HUES6 (cell line): ENCODE results near the gene IQCB1.
"Not testable (repeated sequence)": the region's sequence is repeated elsewhere in the genome, so short reads cannot be mapped to it uniquely, and the experiment has no call there.

Experiments
- H3K27ac ChIP-seq: 2 replicates; pipeline ENCODE4 v1.7.0; 2013; ENCODE audit warnings: low read depth, mild to moderate bottlenecking, low read length, inconsistent platforms
- H3K27me3 ChIP-seq: 2 replicates; pipeline ENCODE4 v1.6.1; 2013; ENCODE audit warnings: low read length; ENCODE audit not compliant: control insufficient read depth, insufficient read depth
- H3K36me3 ChIP-seq: 2 replicates; pipeline ENCODE4 v1.6.1; 2013; ENCODE audit warnings: low read length; ENCODE audit not compliant: control insufficient read depth, insufficient read depth
- H3K4me1 ChIP-seq: 2 replicates; pipeline ENCODE4 v1.6.1; 2013; ENCODE audit warnings: low read length; ENCODE audit not compliant: control insufficient read depth, insufficient read depth
- H3K4me3 ChIP-seq: 2 replicates; pipeline ENCODE4 v1.5.1; 2013; ENCODE audit warnings: low read depth, low read length
- H3K9ac ChIP-seq: one replicate; pipeline ENCODE4 v1.6.1; 2013; ENCODE audit warnings: mild to moderate bottlenecking, low read length
- H3K9me3 ChIP-seq: 2 replicates; pipeline ENCODE4 v1.6.1; 2013; ENCODE audit warnings: low read depth, low read length; ENCODE audit not compliant: control insufficient read depth, insufficient read depth

IQCB1 gene

GRCh38 chr3:121834671-121835464 is at the start of gene IQCB1, which contains the start of gene EAF2:
IQCB1 (minus strand) TSS chr3:121835060; CDS start chr3:121828960, 6,100 bp downstream.
EAF2 (plus strand) TSS chr3:121835209; CDS start chr3:121835286, 77 bp downstream.
- Histone ChIP-seq H3K4me1 (peaks cover 3% of the 10 kb centered on the region), H3K9ac (peak within 1 kb of the TSS; percentile 94), H3K27ac (peak within 1 kb of the TSS; percentile 66), H3K4me3 (peak within 1 kb of the TSS; percentile 81), H3K9me3 (no peaks in the 10 kb centered on the region), H3K36me3 (peaks cover 18% of the 10 kb centered on the region; the same call in 1 of the 2 replicates), H3K27me3 (peaks cover 13% of the 10 kb centered on the region)

GRCh38 chr3:121883507-121883906 is 48.6 kb upstream of the IQCB1 start:
- Histone ChIP-seq H3K27me3 (no peaks in the 10 kb centered on the region), H3K4me3 (no peak overlapping the region), H3K27ac (no peak overlapping the region), H3K4me1 (no peaks in the 10 kb centered on the region), H3K9me3 (no peaks in the 10 kb centered on the region), H3K9ac (no peak overlapping the region), H3K36me3 (no peaks in the 10 kb centered on the region)

- H3K9me3 ChIP-seq: no peaks in the 10 kb centered on the region
- no peaks in the 10 kb centered on the region for H3K27me3 ChIP-seq
- no peak overlapping the region for H3K9ac ChIP-seq
- no peaks in the 10 kb centered on the region for H3K4me1 ChIP-seq
- no peak overlapping the region for H3K4me3 ChIP-seq
- H3K27ac ChIP-seq: no peak overlapping the region
- no peaks in the 10 kb centered on the region for H3K36me3 ChIP-seq
Measured at GRCh38 chr3:121878411-121878810, 43.6 kb upstream of the IQCB1 start.

- H3K9me3 ChIP-seq: no peaks in the 10 kb centered on the region
- H3K27ac ChIP-seq: no peak overlapping the region
- H3K4me1 ChIP-seq: no peaks in the 10 kb centered on the region
- H3K4me3 ChIP-seq: no peak overlapping the region
- H3K27me3 ChIP-seq: no peaks in the 10 kb centered on the region
- no peaks in the 10 kb centered on the region for H3K36me3 ChIP-seq
- H3K9ac ChIP-seq: no peak overlapping the region
Measured at GRCh38 chr3:121871430-121871829, 36.6 kb upstream of the IQCB1 start.

GRCh38 chr3:121870717-121871116 is 35.9 kb upstream of the IQCB1 start:
- H3K9me3 ChIP-seq: no peaks in the 10 kb centered on the region
- no peak overlapping the region for H3K9ac ChIP-seq
- no peaks in the 10 kb centered on the region for H3K4me1 ChIP-seq
- H3K27me3 ChIP-seq: no peaks in the 10 kb centered on the region
- H3K27ac ChIP-seq: no peak overlapping the region
- H3K36me3 ChIP-seq: no peaks in the 10 kb centered on the region
- H3K4me3 ChIP-seq: no peak overlapping the region

GRCh38 chr3:121869736-121870135 is 34.9 kb upstream of the IQCB1 start:
- Histone ChIP-seq H3K4me3 (no peak overlapping the region), H3K27me3 (no peaks in the 10 kb centered on the region), H3K9me3 (no peaks in the 10 kb centered on the region), H3K9ac (no peak overlapping the region), H3K36me3 (no peaks in the 10 kb centered on the region), H3K4me1 (no peaks in the 10 kb centered on the region), H3K27ac (no peak overlapping the region)

GRCh38 chr3:121863801-121864200 is 28.9 kb upstream of the IQCB1 start:
- H3K4me3 ChIP-seq: no peak overlapping the region
- peaks cover 14% of the 10 kb centered on the region for H3K9me3 ChIP-seq
- H3K4me1 ChIP-seq: no peaks in the 10 kb centered on the region
- H3K27me3 ChIP-seq: no peaks in the 10 kb centered on the region
- H3K9ac ChIP-seq: no peak overlapping the region
- H3K36me3 ChIP-seq: no peaks in the 10 kb centered on the region
- no peak overlapping the region for H3K27ac ChIP-seq

GRCh38 chr3:121863247-121863646 is 28.4 kb upstream of the IQCB1 start:
- not testable (repeated sequence) for H3K36me3 ChIP-seq, H3K27ac ChIP-seq, H3K27me3 ChIP-seq, H3K4me3 ChIP-seq, H3K9ac ChIP-seq, H3K4me1 ChIP-seq
- H3K9me3 ChIP-seq: peaks cover 14% of the 10 kb centered on the region

GRCh38 chr3:121857778-121858177 is 22.9 kb upstream of the IQCB1 start:
- H3K36me3 ChIP-seq, H3K27ac ChIP-seq, H3K4me3 ChIP-seq, H3K27me3 ChIP-seq, H3K4me1 ChIP-seq, H3K9ac ChIP-seq, H3K9me3 ChIP-seq: not testable (repeated sequence)

GRCh38 chr3:121855555-121855954 is 20.7 kb upstream of the IQCB1 start:
- no peaks in the 10 kb centered on the region for H3K36me3 ChIP-seq
- H3K27me3 ChIP-seq: no peaks in the 10 kb centered on the region
- H3K4me1 ChIP-seq: no peaks in the 10 kb centered on the region
- no peak overlapping the region for H3K4me3 ChIP-seq
- H3K9me3 ChIP-seq: no peaks in the 10 kb centered on the region
- H3K27ac ChIP-seq: no peak overlapping the region
- H3K9ac ChIP-seq: no peak overlapping the region

GRCh38 chr3:121852256-121852655 is 17.4 kb upstream of the IQCB1 start:
- no peak overlapping the region for H3K27ac ChIP-seq
- H3K9ac ChIP-seq: no peak overlapping the region
- H3K4me1 ChIP-seq: no peaks in the 10 kb centered on the region
- H3K9me3 ChIP-seq: no peaks in the 10 kb centered on the region
- H3K27me3 ChIP-seq: no peaks in the 10 kb centered on the region
- no peak overlapping the region for H3K4me3 ChIP-seq
- H3K36me3 ChIP-seq: no peaks in the 10 kb centered on the region
